Endothelial cell of umbilical vein (primary cell): Measurements from ENCODE around the gene SENP7. TPM values are rescaled to one million over a fixed set of nuclear protein-coding genes. Genes with fewer than 3 reads are reported as not detected.
"Not testable (repeated sequence)": the region's sequence is repeated elsewhere in the genome, so short reads cannot be mapped to it uniquely, and the experiment has no call there.

Experiments
- BruUV-seq: library from RNA; stranded (reverse); fragments of 400-500 nt; replicated peaks from 2 replicates; lab custom pipeline; 2021; lab: Mats Ljungman, UMichigan
- CTCF ChIA-PET: fragments of 300-600, 350-600 bp; sonication (Branson Sonifier 250); formaldehyde crosslinking; loops from one replicate; lab custom pipeline; 2021; ENCODE audit warnings: antibody characterized with exemption, inconsistent platforms; lab: Charles Lee
- POLR2A ChIA-PET: fragments of 300-600, 350-600 bp; sonication (Branson Sonifier 250); formaldehyde crosslinking; loops from one replicate; lab custom pipeline; 2021; ENCODE audit warnings: antibody characterized with exemption, inconsistent platforms; lab: Charles Lee
- DNase-seq: peaks from one replicate; pipeline ENCODE4 v3.0.0-alpha.2; 2011; ENCODE audit warnings: low read depth, low spot score
- FAIRE-seq: peaks from 2 replicates; lab custom pipeline; 2011; peaks lifted over from hg19 to GRCh38; lab: Jason Lieb, UNC
- H2AFZ ChIP-seq: 2 replicates; pipeline ENCODE4 v1.6.0; 2012; ENCODE audit warnings: low read depth, low read length, control low read depth, inconsistent platforms
- H3K27ac ChIP-seq: 2 replicates; pipeline ENCODE4 v1.5.1; 2011; ENCODE audit warnings: low read depth, mild to moderate bottlenecking, control low read depth, low read length, moderate library complexity; ENCODE audit not compliant: insufficient read depth
- H3K27me3 ChIP-seq, 2 experiments: 2 replicates each; pipeline versions ENCODE4 v1.6.0 to v1.6.1; 2011; ENCODE audit warnings: low read length in 2 of 2, mixed read lengths in 1 of 2; ENCODE audit not compliant: control insufficient read depth in 2 of 2, insufficient read depth in 2 of 2
- H3K36me3 ChIP-seq, 2 experiments: 2 replicates in 1 of 2; 3 replicates in 1 of 2; pipeline ENCODE4 v1.5.1; 2011; ENCODE audit warnings: low read length in 2 of 2, mild to moderate bottlenecking in 1 of 2, moderate library complexity in 1 of 2; ENCODE audit not compliant: control insufficient read depth in 2 of 2, insufficient read depth in 2 of 2; ENCODE audit errors: extremely low read depth in 1 of 2
- H3K4me1 ChIP-seq: 3 replicates; pipeline ENCODE4 v1.5.1; 2011; ENCODE audit warnings: mild to moderate bottlenecking, low read length; ENCODE audit not compliant: control insufficient read depth, insufficient read depth; ENCODE audit errors: extremely low read depth
- H3K4me2 ChIP-seq: 2 replicates; pipeline ENCODE4 v1.6.1; 2011; ENCODE audit warnings: low read length, control low read depth, mixed read lengths; ENCODE audit not compliant: insufficient read depth
- H3K4me3 ChIP-seq, 3 experiments: fragments of 200-600 bp in 1 of 3; sonication (generic), shearing (Covaris generic) in 1 of 3; replicated peaks in 1 of 3; 2 replicates each; pipeline ENCODE4 v1.5.1; 2011 to 2016; ENCODE audit warnings: control low read depth in 3 of 3, low read length in 3 of 3, mild to moderate bottlenecking in 2 of 3, inconsistent platforms in 1 of 3, low read depth in 1 of 3, moderate library complexity in 1 of 3; ENCODE audit not compliant: insufficient read depth in 1 of 3
- H3K79me2 ChIP-seq: 2 replicates; pipeline ENCODE4 v1.6.0; 2012; ENCODE audit warnings: low read length, inconsistent platforms; ENCODE audit not compliant: control insufficient read depth, insufficient read depth
- H3K9ac ChIP-seq: replicated peaks from 2 replicates; pipeline ENCODE3; 2011; ENCODE audit warnings: low read length, control low read depth; ENCODE audit not compliant: insufficient read depth; ENCODE audit errors: extremely low read depth
- H3K9me1 ChIP-seq: replicated peaks from 3 replicates; pipeline ENCODE4 v1.6.0; 2011; ENCODE audit warnings: mild to moderate bottlenecking, low read length; ENCODE audit not compliant: control insufficient read depth, insufficient read depth; ENCODE audit errors: extremely low read depth
- H3K9me3 ChIP-seq: replicated peaks from 2 replicates; pipeline ENCODE4 v1.5.1; 2012; ENCODE audit warnings: low read length, inconsistent platforms; ENCODE audit not compliant: control insufficient read depth, insufficient read depth
- H4K20me1 ChIP-seq: replicated peaks from 2 replicates; pipeline ENCODE3; 2011; ENCODE audit warnings: mild to moderate bottlenecking, low read length; ENCODE audit not compliant: control insufficient read depth, insufficient read depth; ENCODE audit errors: extremely low read depth
- CTCF ChIP-seq, 2 donors: IDR thresholded peaks; 1 replicate in 1 of 2; 2 replicates in 1 of 2; pipeline ENCODE4 v1.5.1; 2011; ENCODE audit warnings: low read length in 2 of 2, mild to moderate bottlenecking in 2 of 2, moderate library complexity in 2 of 2, control low read depth in 1 of 2, inconsistent platforms in 1 of 2, low read depth in 1 of 2; ENCODE audit not compliant: insufficient read depth in 1 of 2; ENCODE audit errors: extremely low read depth in 1 of 2
- EZH2 ChIP-seq: IDR thresholded peaks from 2 replicates; pipeline ENCODE4 v1.6.1; 2012; ENCODE audit warnings: borderline replicate concordance, low read depth, mild to moderate bottlenecking, moderate library complexity, low read length, inconsistent platforms; ENCODE audit not compliant: severe bottlenecking
- FOS ChIP-seq: IDR thresholded peaks from 2 replicates; pipeline ENCODE4 v1.6.1; 2011; ENCODE audit warnings: mild to moderate bottlenecking, low read length, moderate library complexity, borderline replicate concordance; ENCODE audit not compliant: insufficient read depth
- GATA2 ChIP-seq: IDR thresholded peaks from 2 replicates; pipeline ENCODE4 v1.7.0; 2011; ENCODE audit warnings: low read depth, mild to moderate bottlenecking, moderate library complexity, mixed read lengths, low read length; ENCODE audit not compliant: insufficient read length, insufficient read depth
- JUN ChIP-seq: IDR thresholded peaks from 2 replicates; pipeline ENCODE4 v1.6.1; 2011; ENCODE audit warnings: borderline replicate concordance, low read depth; ENCODE audit not compliant: insufficient read length, insufficient read depth
- MAX ChIP-seq: IDR thresholded peaks from 2 replicates; pipeline ENCODE4 v1.6.1; 2011; ENCODE audit not compliant: insufficient read depth, insufficient read length
- MYC ChIP-seq: IDR thresholded peaks from one replicate; pipeline ENCODE4 v1.6.1; 2011; ENCODE audit warnings: mild to moderate bottlenecking, low read depth, low read length
- POLR2A ChIP-seq: IDR thresholded peaks from 2 replicates; pipeline ENCODE4 v1.6.1; 2012; ENCODE audit warnings: low read depth, mild to moderate bottlenecking, control low read depth, low read length
- POLR2AphosphoS5 ChIP-seq: IDR thresholded peaks from 2 replicates; pipeline ENCODE4 v1.6.1; 2012; ENCODE audit warnings: low read depth, mild to moderate bottlenecking, control low read depth, low read length, moderate library complexity; ENCODE audit not compliant: insufficient read depth
- dilution Hi-C: fragments of 300-500 bp; cut with MboI; formaldehyde crosslinking; loops from one replicate; pipeline ENCODE4 v1.15.0; 2019; ENCODE audit warnings: low sequenced_read_pairs; ENCODE audit not compliant: extremely low pct_ligation_motif_present
- intact Hi-C: fragments of 100-400 bp; cut with micrococcal nuclease; formaldehyde crosslinking; loops from one replicate; pipeline ENCODE4 v1.10.0; 2022
- polyA plus RNA-seq, 4 experiments: library from polyadenylated mRNA; depleted of rRNA in 3 of 4; stranded (reverse) in 3 of 4; unstranded in 1 of 4; fragments of >200 nt; gene quantifications; 2 replicates each; pipeline versions ENCODE4 v1.2.1 to v1.2.3, GENCODE V29; 2011 to 2012; ENCODE audit warnings: missing spikeins in 1 of 4
- total RNA-seq: library from RNA; stranded (reverse); gene quantifications from 2 replicates; pipeline ENCODE4 v1.2.3, GENCODE V29; 2021

SENP7 gene
- total and polyA plus RNA-seq, 2 donors (not counting 3 experiments of a cell fraction or from before 2014, with no cell fraction given) = 5.1 to 18.7 TPM

GRCh38 chr3:101542957-101543356, 29.9 kb upstream of the SENP7 start:
- Histone ChIP-seq H3K27ac (no peak overlapping the region), H3K4me2 (no peak overlapping the region), H3K27me3 (no peaks in the 10 kb centered on the region), H4K20me1 (no peaks in the 10 kb centered on the region), H3K36me3 (no peaks in the 10 kb centered on the region), H2AFZ (no peak overlapping the region), H3K4me3 (no peak overlapping the region), H3K4me1 (no peaks in the 10 kb centered on the region), H3K79me2 (no peaks in the 10 kb centered on the region), H3K9me3 (no peaks in the 10 kb centered on the region), H3K9me1 (no peaks in the 10 kb centered on the region), H3K9ac (no peak overlapping the region)
- intact Hi-C loops (no loop called here), dilution Hi-C loops (no loop called here)
- DNase-seq (no peak), FAIRE-seq (no peak)
- TF ChIP-seq POLR2A = no peak
- TF ChIP-seq POLR2AphosphoS5 = no peak
- no peak for TF ChIP-seq MAX
- no peak for TF ChIP-seq MYC
- no peak for TF ChIP-seq JUN
- TF ChIP-seq EZH2 = no peak
- no peak for TF ChIP-seq FOS
- no peak for TF ChIP-seq GATA2
- no peak for TF ChIP-seq CTCF (IDR thresholded peaks at IDR 0.05; ENCODE audit: extremely low read depth in 1 of 2, insufficient read depth in 1 of 2, low read depth in 1 of 2, low read length in 2 of 2)
- ChIA-PET POLR2A (no interaction called here), CTCF (interaction anchor here (1.3 kb wide), 1 partner anchor 160 kb away, joined by 3 read pairs; no protein-coding TSS in a partner anchor)
- no TSS peak for BruUV-seq

DNA sequence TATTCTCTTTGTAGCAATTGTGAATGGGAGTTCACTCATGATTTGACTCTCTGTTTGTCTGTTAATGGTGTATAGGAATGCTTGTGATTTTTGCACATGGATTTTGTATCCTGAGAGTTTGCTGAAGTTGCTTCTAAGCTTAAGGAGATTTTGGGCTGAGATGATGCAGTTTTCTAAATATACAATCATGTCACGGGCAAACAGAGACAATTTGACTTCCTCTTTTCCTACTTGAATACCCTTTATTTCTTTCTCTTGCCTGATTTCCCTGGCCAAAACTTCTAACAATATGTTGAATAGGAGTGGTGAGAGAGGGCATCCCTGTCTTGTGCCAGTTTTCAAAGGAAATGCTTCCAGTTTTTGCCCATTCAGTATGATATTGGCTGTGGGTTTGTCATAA, 23.9 kb upstream of the SENP7 start:
- FAIRE-seq, H3K4me2 ChIP-seq, POLR2A ChIA-PET, H3K79me2 ChIP-seq, intact Hi-C loops, DNase-seq, H2AFZ ChIP-seq, H3K27ac ChIP-seq, H3K36me3 ChIP-seq, H4K20me1 ChIP-seq, H3K9me1 ChIP-seq, H3K27me3 ChIP-seq, BruUV-seq, H3K9ac ChIP-seq, H3K9me3 ChIP-seq, dilution Hi-C loops, CTCF ChIA-PET, H3K4me3 ChIP-seq: not testable (repeated sequence)
- peaks cover 17% of the 10 kb centered on the region for H3K4me1 ChIP-seq
